HCEC 1CT (cell line): Measurements from ENCODE around the gene EML4.
"Not testable (repeated sequence)": the region's sequence is repeated elsewhere in the genome, so short reads cannot be mapped to it uniquely, and the experiment has no call there.

ENCODE experiments used
- DNase-seq: peaks from one replicate; pipeline ENCODE4 v3.0.0-alpha.2; 2017

Gene EML4

DNA sequence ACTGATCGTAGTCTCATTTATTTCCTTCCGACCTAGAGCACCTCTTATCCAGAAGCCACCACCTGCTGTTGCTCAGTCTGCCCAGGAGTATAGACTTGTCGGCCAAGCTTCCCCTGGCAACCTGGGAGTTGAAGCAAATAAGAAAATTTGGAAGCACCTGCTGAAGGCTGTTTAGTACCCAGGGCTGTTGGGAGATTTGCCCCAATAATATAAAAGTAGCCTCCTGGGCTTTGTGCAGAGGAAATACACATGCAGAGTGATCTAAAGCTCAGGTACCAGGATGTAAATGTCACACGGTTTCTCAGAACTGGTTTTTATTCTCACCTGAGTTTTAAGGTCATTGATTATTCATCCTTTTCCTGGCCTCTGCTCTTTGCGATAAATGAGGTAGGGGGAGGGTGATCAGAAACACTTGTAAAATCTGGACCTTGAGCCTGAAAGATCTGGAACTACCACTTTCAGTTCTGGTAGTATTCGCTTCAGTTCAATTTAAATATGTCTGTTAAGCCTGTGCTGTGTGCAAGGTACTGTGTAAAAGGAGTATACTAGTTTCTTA, 192.7 kb downstream of the EML4 start:
- DNase-seq = no peak

DNA sequence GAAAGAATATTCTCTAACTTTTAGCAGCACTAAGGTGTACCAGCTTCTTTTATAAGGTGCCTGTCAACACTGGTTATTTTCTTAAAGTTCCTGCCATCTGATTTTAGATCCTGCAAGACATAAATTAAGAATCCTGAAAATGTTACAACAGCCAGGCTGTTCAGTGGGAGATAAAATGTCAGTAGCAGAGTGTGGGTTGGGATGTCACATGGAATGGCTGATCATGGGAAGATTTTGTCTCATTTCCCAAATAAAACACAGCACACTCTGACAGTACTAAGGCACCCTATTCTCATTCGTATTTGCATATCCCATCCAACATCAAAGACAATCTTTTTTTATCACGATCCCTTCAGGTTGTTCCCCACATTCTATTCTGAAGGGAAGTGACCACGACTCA, 194.3 kb downstream of the EML4 start:
- DNase-seq = no peak

DNA sequence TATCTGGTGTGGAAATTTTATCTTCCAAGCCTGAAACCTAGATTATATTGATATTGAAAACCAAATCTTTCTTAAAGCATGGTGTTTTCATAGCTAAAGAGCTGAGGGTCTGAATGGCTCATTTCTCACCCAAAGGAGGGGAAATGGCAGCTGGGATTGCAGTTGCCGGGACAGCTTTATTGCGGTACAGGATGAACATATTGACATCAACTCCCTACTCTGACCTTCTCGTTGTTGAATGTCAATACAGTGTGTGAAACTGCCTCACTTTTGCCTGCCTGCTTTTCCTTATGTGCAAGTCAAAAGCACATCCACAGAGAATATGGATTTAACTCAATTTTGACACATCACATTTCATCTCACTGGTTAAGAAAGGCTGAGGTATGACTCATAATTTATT, 195.5 kb downstream of the EML4 start:
- DNase-seq = no peak

DNA sequence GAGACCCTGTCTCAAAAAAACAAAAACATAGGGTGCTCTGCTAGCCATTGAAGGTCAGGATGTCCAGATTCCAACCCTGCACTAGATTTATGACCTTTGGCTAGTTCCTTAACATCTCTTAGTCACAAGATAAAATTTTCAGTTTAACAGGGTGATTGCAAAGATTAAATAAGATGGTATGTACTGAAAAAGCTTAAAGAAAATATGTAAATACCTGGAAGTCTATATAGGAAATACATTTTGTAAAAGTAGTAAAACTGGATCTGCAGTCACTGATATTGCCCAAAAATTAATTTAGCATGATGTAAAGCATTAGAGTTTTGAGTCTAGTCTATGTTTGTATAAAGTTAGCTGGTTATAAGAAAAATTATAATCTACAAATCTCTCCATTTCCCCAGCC, 197.3 kb downstream of the EML4 start:
- DNase-seq = no peak

DNA sequence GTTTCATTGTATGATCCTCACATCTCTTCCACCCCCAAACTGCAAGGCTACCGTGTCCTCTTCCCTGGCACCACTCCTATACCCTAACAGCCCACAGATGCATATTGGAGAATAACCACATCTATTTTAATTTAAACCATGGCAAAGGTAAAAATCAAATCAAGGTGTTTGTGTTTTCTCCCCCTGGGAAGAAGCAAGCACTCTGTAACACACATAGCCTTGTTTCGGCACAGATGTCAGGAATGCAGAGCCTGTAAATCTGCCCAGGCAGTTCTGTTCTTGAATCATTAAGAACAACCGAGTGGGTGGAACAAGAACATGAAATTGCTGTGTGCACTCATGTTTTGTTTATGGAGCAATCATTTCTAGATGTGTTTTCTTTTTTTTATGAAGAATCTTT, 198.7 kb downstream of the EML4 start:
- no peak for DNase-seq

DNA sequence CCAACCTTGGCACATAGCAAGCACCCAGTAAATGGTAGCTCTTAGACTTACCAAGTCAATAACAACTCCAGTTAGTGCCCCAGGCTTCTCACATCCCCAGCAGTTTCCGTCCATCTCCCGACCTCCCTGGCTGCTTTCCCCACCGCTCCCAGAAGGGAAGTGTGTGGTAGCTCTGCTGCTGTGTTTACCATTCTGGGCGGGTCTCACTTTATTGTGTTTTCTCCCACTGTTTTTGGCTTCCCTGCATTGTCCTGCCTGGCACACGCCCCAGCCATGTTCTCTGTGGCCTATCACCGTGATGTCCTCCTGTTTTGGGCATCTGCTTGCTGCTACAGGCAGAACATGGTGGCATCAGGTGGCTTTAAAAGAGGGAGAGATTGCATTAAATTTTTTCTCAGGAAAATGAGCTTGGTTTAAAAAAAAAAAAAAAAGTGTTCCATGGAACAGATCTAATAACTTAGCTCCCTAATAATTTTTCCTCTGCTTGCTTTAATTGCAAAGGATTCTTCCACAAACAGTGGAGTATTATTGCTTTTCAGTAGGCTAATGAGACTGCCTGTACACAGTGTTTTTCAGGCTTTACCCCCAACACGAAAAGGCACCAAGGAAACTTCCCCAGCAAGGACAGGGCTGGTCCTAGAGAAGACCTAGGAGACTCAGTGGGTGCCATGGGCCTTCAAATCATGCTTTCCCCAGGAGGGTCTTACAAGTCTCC, 199.8 kb downstream of the EML4 start:
- DNase-seq = no peak

DNA sequence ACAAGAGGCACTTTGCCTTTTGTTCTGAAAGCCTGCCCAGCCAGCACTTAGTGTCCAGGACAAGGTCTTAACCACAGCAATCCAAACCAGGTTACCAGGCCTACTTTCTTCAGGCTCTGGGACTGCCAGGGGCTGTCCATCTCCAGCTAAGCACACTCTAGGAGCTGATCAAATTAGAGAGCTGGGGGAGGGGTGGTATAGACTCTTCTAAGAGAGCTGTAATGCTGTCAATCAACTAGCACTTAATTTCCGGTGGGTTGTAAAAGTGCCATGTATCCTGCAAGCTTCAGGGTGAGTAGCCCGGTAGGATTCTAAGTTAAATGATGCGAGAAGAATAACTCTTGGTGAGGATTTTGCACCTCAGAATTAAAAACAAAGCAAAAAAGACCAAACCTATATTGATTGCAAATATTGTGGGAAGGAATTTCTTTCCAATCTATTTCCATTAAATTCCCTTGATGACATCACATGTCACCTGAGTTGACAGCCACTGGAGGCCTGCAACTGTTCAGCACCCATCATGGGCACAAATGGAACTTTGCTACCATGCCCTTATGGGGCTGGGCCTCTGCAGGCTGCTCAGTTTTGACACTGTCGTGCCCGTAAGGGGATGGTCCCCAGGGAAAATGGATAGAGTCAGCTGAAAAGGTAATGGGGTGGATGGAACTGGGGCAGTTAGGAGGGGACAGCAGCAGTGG, 200.5 kb downstream of the EML4 start:
- DNase-seq = no peak

DNA sequence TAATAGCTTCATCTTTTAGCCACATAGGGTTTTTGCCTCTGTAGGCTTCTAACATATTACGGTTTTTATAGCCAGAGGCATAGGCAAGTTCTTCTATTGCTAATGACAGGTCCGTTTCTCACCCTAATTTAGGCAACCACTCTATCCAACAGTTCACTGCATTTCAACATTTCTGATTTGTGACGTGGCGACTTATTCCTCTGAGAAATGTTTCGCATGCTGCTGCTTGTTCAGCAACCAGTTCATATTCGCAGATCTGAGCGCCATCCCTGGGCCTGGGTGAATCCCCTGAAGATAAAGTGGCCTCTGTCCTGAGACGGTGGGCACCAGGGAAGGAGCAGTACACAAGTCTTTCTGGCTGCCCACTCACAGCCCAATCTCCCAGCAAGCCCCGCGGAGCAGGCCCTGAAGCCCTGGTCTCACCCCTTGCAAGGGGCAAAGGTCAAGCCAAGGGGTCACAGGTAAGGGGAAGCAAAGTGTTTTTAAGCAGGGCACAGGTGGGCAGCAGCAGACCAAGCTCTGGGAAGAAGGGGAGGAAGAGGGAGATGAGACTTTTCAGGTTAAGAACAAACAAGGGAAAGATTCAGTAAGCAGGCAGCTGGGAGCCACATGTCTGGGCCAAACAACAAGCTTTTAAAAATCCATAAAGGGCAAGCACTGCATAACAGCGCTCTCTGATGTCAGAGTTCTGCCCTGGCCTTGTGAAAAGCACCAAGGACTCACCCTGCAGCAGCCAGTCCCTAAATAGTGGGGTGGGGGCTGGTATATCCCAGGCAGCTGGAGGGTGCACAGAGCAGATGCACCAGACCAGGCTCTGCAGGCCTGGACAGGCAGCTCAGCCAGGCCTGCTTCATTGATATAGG, 202.7 kb downstream of the EML4 start:
- DNase-seq = no peak

DNA sequence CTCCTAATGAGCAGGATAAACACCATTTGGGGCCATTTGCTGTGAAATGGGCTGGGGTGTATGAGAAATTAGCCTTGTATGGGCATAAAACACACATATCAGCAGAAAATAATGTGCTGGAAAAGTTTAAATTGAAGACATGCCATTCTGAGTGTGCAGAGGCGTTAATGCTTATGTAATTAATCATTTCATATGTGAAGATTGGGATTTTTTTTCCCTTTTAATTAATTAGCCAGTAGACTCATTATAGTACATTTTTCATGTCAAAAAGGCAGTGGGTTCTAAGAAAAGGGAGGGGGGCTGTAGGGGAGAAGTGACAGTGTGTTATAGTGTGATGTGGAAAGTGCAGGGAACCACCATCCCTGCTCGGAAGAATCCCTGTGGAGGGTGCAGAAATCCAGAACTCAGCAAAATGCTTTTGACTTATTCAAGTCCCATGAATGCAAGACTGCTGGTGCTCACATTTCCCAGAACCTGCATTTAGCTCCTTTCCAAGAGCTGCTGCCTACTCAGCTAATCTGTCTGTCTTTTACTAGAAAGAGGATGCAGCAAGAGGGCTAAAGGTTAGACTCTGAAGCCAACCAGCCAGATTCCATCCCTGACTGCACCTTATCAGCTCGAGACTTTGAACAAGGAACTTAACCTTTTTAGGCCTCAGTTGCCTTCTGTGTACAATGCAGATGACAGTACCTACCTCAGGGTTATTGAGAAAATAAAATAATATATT, 203.5 kb downstream of the EML4 start:
- no peak for DNase-seq

DNA sequence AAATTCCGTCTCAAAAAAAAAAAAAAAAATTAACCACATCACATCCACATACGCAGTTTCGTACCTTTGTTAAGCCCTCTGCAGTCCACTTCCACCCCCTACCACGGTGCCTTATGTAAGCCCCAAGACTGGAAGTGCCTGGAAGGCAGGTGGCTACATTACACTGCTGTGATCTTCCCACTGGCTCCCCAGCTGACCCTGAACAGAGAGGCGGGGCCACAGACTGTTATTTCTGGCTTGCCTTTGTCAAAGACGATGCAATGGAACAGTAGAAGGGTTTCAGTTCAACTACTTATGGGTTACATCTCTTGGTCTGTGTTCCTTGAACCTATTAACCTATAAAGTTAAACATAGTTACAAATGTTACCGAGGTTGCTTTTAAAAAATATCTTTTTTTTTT, 207.6 kb downstream of the EML4 start:
- no peak for DNase-seq

DNA sequence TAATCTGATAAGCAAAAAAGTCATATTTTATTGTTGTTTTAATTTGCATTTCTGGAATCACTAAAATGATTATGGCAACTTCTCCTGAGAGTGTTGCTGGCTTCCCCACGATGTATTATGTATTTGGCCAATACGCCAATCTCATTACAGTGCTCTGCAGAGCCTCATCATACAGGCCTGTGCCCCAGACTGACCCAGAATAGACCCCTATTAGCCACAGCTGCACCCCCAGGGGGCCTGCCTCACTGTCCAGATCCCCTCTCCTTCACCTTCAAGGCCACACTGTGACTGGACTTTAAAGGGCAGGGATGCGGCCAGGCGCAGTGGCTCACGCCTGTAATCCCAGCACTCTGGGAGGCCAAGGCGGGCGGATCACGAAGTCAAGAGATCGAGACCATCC, 209.3 kb downstream of the EML4 start:
- DNase-seq = no peak

DNA sequence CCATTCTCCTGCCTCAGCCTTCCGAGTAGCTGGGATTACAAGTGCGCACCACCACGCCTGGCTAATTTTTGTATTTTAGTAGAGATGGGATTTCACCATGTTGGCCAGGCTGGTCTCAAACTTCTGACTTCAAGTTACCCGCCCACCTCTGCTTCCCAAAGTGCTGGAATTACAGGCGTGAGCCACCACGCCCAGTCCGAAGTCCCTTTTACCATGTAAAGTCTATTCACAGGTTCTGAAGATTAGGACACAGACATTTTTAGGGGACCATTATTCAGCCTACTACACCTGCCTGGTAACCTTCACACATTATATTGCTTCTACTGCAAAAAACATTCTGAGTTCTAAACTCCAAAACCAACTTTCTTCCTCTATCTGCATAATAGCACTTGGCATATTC, 210.9 kb downstream of the EML4 start:
- not testable (repeated sequence) for DNase-seq

DNA sequence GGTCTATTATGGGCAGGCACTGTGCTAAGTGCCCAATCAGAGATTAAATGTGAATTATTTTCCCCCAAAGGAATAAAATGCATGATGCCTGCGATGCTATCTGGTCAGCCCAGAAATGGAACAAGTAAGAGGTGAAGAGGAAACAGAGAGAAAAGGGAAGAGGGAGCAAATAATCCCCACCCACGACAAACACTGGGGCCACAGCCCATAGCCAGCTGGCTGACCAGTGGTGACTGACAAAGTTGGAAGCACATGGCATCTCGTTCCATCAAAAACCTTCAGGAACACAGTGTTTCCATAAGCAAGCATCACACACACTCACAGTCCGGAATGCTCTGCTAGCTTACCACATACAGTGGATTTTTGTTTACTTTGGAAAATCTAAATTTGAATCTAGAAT, 213.0 kb downstream of the EML4 start:
- DNase-seq = no peak
